ENCODE results near the gene OR11H12.
"Not testable (repeated sequence)": the region's sequence is repeated elsewhere in the genome, so short reads cannot be mapped to it uniquely, and the experiment has no call there.

The OR11H12 gene

DNA sequence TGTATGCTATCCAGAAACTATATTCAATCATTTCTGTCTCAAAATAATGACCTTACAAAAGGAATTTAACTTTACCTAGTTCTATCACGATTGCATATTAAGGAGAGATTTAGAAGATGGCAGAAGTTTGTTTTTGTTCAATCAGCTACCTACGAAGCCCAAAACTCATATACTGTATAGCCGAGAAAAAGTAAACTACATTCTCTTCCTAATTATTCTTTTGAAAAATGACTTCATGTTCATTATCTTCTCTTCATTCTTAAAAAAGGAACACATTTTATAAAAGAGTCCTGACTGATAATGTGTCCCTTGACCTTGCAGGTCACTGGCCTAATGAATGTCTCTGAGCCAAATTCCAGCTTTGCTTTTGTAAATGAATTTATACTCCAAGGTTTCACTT lies at the start of gene OR11H12:
OR11H12 (plus strand) TSS at position 301 of the 400 bp plus-strand sequence; CDS start at position 301, 0 bp downstream.
- DNase-seq (ENCODE audit: low read depth in 3 of 3) = not testable (repeated sequence)

DNA sequence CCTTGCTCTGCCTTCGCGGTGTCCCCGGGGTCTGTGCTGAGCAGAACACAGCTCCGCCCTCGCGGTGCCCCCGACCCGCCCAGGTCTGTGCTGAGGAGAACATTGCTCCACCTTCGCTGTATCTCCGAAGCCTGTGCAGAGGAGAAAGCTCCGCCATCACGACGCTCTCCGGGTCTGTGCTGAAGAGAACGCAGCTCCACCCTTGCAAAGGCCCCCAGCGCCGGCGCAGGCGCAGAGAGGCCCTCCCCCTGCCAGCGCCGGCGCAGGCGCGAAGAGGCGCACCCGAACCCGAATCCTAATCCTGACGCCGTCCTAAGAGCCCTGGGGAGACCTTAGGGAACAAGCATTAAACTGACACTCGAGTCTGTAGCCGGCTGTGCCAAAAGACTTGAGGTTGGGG lies 18.0 kb upstream of the OR11H12 start:
- not testable (repeated sequence) for DNase-seq (ENCODE audit: low read depth in 3 of 3)

- not testable (repeated sequence) for DNase-seq (ENCODE audit: low read depth in 3 of 3)
These were observed 25.8 kb downstream of the OR11H12 start for GRCh38 chr14:18626610-18627213.

DNA sequence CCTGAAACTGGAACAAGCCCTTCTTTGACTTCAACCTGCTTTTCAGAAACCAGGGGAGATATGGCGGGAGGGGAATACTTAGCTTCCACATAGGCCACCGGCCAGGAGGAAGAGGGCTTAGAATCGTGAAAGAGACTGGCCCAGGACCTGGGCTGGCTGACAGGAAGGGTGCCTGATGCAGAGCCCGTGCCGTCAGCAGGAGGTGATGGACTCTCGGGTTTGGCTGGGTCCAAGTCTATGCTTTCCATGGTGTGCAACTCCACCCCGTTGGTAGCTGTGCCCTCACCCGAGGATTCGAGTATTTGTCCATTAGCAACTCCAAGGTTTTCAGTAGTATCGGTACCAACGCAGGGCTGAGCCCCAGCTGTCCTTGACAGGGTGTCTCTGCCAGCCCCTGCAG lies 35.1 kb downstream of the OR11H12 start:
- not testable (repeated sequence) for DNase-seq (ENCODE audit: low read depth in 3 of 3)

GRCh38 chr14:18638032-18638431 lies 37.1 kb downstream of the OR11H12 start:
- not testable (repeated sequence) for DNase-seq (ENCODE audit: low read depth in 3 of 3)

DNA sequence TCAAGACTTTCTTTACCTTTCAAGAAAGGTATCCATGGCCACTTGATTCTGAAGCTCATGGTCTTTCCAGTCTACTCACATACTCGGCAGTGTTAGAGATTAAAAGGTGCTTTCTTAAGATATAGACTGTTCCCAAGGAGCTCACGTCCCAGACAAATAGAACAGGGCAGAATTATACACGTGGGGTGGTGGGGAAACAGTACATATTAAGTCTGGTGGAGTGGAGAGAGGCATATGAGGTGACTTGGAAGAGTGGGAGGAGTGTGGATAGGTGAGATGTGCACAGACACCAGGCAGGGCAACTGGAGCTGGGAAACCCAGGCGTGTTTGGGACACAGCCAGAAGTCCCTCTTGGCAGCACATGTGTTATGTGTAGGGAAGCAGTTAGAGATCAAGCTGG lies 37.9 kb downstream of the OR11H12 start:
- DNase-seq (ENCODE audit: low read depth in 3 of 3) = not testable (repeated sequence)

- not testable (repeated sequence) for DNase-seq (ENCODE audit: low read depth in 3 of 3)
These were observed 45.3 kb downstream of the OR11H12 start for GRCh38 chr14:18646075-18646730.
